Fibroblast of lung (primary cell): ENCODE results near the gene CREB5.

Experiments
- CTCF ChIP-seq, 2 donors: IDR thresholded peaks in 1 of 2; conservative IDR thresholded peaks in 1 of 2; 1 replicate in 1 of 2; 2 replicates in 1 of 2; pipeline ENCODE4 v1.5.1; 2011 to 2012; ENCODE audit warnings: low read length in 2 of 2, control low read depth in 1 of 2, inconsistent platforms in 1 of 2, low read depth in 1 of 2, mild to moderate bottlenecking in 1 of 2
- EZH2 ChIP-seq: IDR thresholded peaks from 2 replicates; pipeline ENCODE4 v1.5.1; 2012; ENCODE audit warnings: low read length, control low read depth, mild to moderate bottlenecking; ENCODE audit errors: missing control alignments

GRCh38 chr7:28747854-28748253 is 335.5 kb downstream of the CREB5 start:
- TF ChIP-seq CTCF (conservative IDR thresholded peaks at IDR 0.05 in 1 of 2, IDR thresholded peaks at IDR 0.05 in 1 of 2; ENCODE audit: low read depth in 1 of 2, low read length in 2 of 2) (no peak), EZH2 (no peak)
